ENCODE measurements around the gene CCDC38. TPM values are rescaled to one million over a fixed set of nuclear protein-coding genes. Genes with fewer than 3 reads are reported as not detected.

CCDC38 gene
- total RNA-seq, 1 donor from 2014 or later = 0.08 TPM

GRCh38 chr12:95966287-95966870, 24.0 kb upstream of the CCDC38 start:
- DNase-seq (no peak), ATAC-seq (ENCODE audit: poor library complexity) (no peak)
- intact Hi-C loops (cut with DNase I) = no loop called here

- intact Hi-C loops (cut with DNase I) = no loop called here
- ATAC-seq (ENCODE audit: poor library complexity) (no peak), DNase-seq (no peak)
Observed at GRCh38 chr12:95963096-95963495, 20.7 kb upstream of the CCDC38 start.

DNA sequence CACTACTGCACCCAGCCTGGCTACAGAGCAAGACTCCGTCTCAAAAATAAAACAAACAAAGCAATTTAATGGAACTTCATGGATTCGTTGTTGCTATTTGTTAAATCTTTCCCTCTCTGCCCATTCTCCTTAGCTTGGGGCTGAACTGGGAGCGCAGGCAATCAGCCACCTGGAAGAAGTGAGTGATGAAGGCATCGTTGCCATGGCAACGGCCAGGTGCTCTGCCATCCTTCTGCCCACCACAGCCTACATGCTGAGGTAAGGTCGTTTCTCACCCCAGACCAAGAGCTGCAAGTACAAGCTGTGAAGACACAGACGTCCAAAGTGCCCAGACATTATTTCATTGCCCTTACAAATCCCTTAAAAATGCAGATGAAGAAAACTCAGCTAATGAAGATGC, 19.8 kb upstream of the CCDC38 start:
- intact Hi-C loops (cut with DNase I) = no loop called here
- no peak for DNase-seq
- no peak for ATAC-seq (ENCODE audit: poor library complexity)

GRCh38 chr12:95960241-95960640, 17.8 kb upstream of the CCDC38 start:
- DNase-seq (no peak), ATAC-seq (ENCODE audit: poor library complexity) (no peak)
- intact Hi-C loops (cut with DNase I) = no loop called here

DNA sequence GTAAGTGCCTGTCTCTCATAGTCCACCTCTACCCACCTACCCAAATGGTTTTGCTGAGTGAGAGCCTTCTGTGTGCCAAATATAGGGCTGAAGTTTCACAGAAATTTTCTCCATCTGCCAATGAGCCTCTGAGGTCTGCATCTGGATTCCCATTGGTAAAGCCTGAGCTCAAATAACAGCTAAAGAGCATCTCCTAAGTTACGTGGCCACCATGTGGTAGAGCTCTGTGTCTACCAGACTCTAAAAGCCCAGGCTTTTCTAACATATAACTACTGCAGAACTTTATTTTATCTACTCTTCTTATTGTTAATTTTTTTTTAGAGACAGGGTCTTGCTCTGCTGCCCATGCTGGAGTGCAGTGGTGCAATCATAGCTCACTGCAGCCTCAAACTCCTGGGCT, 16.7 kb upstream of the CCDC38 start:
- ATAC-seq (ENCODE audit: poor library complexity) (no peak), DNase-seq (no peak)
- intact Hi-C loops (cut with DNase I) = no loop called here

GRCh38 chr12:95956557-95957145, 14.2 kb upstream of the CCDC38 start:
- ATAC-seq (ENCODE audit: poor library complexity) (no peak), DNase-seq (no peak)
- intact Hi-C loops (cut with DNase I) = no loop called here

DNA sequence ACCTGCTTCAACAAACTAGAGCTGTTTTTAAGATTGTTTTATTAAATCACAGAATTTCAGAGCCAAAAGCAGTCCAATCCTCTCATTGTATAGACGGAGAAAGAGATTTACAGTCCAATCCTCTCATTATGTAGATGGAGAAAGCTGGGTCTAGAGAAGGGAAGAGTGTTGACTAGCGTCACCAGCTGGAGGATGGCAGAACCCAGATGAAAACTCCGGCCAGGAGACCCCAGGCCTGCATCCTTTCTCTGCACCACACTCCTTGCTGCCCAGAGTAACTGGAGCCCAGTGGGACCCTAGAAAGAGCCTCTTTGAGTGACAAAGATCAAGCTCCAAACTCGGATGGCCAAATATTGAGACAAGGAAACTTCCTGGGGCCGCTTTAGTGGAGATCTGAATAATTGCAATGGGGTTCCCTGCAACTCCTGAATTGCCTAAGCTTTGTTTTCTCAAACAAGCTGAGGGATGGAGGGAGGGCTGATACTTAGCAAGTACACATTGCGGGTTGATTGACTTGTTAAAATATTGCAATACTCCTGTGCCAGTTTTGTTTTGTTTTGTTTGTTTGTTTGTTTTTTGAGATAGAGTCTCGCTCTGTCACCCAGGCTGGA, 13.2 kb upstream of the CCDC38 start:
- intact Hi-C loops (cut with DNase I) = no loop called here
- no peak for ATAC-seq (ENCODE audit: poor library complexity)

GRCh38 chr12:95953000-95953399, 10.6 kb upstream of the CCDC38 start:
- no peak for ATAC-seq (ENCODE audit: poor library complexity)
- intact Hi-C loops (cut with DNase I) = no loop called here
- no peak for DNase-seq

More for the DNA sequence above, 13.2 kb upstream of the CCDC38 start:
- DNase-seq = no peak

DNA sequence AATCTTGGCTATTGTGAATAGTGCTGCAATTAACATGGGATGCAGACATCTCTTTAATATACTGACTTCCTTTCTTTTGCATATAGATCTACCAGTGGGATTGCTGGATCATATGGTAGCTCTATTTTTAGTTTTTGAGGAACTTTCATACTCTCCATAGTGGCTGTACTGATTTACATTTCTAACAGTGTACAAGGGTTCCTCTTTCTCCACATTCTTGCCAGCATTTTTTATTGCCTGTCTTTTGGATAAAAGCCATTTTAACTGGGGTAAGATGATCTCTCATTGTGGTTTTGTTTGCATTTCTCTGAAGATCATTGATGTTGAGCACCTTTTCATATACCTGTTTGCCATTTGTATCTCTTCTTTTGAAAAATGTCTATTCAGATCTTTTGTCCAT, 9.1 kb upstream of the CCDC38 start:
- no peak for DNase-seq
- ATAC-seq (ENCODE audit: poor library complexity) = no peak
- intact Hi-C loops (cut with DNase I) = no loop called here

GRCh38 chr12:95949477-95950206, 7.2 kb upstream of the CCDC38 start:
- intact Hi-C loops (cut with DNase I) = no loop called here
- no peak for DNase-seq
- no peak for ATAC-seq (ENCODE audit: poor library complexity)

DNA sequence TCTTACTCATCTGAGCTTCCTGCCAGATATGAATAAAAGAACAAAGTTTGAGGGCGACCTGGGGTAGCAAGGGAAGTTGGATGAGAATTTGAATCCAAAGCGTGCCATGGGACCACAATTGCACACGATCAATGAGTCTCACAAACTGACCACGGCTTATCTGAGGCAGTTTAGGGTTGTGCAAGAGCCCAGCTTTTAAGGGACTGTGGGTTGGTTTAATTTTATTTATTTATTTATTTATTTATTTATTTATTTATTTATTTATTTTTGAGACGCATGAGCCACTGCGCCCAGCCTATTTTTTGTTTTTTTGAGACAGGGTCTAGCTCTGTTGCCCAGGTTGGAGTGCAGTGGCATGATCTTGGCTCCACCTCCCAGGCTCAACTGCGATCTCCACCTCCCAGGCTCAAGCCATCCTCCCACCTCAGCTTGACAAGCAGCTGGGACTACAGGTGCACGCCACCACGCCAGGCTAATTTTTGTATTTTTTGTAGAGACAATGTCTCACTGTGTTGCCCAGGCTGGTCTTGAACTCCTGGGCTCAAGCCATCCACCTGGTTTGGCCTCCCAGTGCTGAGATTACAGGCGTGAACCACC, 1.8 kb upstream of the CCDC38 start:
- DNase-seq (no peak), ATAC-seq (ENCODE audit: poor library complexity) (no peak)
- intact Hi-C loops (cut with DNase I) = no loop called here

DNA sequence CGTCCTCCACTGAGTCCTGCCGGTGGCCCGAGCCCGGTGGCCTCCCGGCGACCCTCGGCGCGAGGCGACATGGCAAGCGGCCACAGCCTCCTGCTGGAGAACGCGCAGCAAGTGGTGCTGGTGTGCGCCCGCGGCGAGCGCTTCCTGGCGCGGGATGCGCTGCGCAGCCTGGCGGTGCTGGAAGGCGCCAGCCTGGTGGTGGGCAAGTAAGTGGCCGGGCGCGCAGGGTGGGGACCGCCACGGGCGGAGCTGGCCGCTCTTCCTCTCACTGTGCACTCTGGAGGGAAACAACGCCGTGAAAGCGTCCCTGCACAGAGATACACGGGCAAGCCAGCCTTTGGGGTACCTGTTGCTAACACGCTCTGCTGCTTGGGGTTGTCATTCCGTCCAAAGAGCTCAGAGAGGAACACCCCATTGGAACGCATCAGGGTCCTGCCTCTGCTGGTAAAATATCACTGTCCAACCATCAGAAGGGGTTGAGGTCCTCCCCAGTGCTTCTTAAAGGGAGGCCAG, 972 bp upstream of the CCDC38 start, which contains the start of gene AMDHD1:
AMDHD1 (plus strand) TSS at position 2 of the 513 bp plus-strand sequence; CDS start at position 70, 68 bp downstream.
- ATAC-seq (ENCODE audit: poor library complexity) (peak; percentile 88), DNase-seq (peak; percentile 74)
- intact Hi-C loops (cut with DNase I) = no loop called here

DNA sequence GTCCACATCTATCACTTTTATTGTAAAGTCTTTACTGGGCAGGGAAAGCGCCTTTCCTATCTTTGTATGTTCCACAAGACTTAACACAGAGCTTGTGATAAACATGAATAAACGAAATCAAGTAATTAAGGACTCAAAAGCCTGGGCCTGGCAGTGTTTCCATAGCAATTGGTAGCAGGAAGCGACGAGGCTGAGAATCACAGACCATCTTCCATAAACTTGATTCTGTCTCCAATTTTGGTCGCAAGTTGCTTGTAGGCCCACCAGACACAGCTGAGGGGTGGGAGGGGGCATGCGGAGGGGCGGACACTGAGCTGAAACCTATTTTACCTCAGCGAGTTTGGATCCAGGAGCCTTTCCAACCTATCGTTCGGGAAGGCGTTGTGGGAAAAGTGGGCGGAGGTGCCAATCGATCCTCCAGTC, 302 bp downstream of the CCDC38 start:
- no peak for DNase-seq
- ATAC-seq (ENCODE audit: poor library complexity) = no peak
- intact Hi-C loops (cut with DNase I) = no loop called here

- ATAC-seq (ENCODE audit: poor library complexity) (no peak), DNase-seq (no peak)
- intact Hi-C loops (cut with DNase I) = no loop called here
Observed at GRCh38 chr12:95940514-95940913, 1.9 kb downstream of the CCDC38 start.

GRCh38 chr12:95922231-95922630, 20.2 kb downstream of the CCDC38 start:
- ATAC-seq (ENCODE audit: poor library complexity) (no peak), DNase-seq (no peak)
- intact Hi-C loops (cut with DNase I) = no loop called here

GRCh38 chr12:95919110-95919509, 23.3 kb downstream of the CCDC38 start:
- DNase-seq = no peak
- ATAC-seq (ENCODE audit: poor library complexity) = no peak
- intact Hi-C loops (cut with DNase I) = loop anchor here (5.0 kb wide), 1 partner anchor 78 kb away; the partner anchor contains the start of gene HAL

- intact Hi-C loops (cut with DNase I) = loop anchor here (5.0 kb wide), 1 partner anchor 79 kb away; the partner anchor contains the start of gene HAL
- ATAC-seq (ENCODE audit: poor library complexity) = peak; percentile 78
- no peak for DNase-seq
Observed at GRCh38 chr12:95918194-95918993, 24.0 kb downstream of the CCDC38 start.

GRCh38 chr12:95909871-95910270, 32.5 kb downstream of the CCDC38 start:
- DNase-seq (no peak), ATAC-seq (ENCODE audit: poor library complexity) (no peak)
- intact Hi-C loops (cut with DNase I) = no loop called here
